ENCODE data around the gene ADGRB3.

DNA sequence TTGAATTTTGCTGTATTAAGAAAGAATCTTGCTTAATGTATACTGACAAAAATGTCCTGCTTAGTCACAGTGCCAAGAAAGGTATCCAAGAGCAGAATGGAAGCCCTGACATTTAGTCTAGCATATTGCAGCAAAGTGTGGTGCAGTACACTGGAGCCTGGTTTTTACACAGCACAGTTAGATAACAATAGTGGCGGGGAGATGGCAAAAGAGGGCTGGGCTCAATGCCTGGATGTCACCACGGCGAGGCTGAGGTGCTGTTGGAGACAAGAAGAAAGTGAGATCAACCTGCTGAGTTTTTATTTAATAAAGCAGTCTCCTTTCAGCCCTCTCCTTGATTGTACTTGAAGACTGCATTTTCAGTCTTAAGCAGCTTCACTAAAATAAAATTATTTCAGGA is 735.7 kb downstream of the ADGRB3 start:
- TF ChIP-seq, protein P1, sequence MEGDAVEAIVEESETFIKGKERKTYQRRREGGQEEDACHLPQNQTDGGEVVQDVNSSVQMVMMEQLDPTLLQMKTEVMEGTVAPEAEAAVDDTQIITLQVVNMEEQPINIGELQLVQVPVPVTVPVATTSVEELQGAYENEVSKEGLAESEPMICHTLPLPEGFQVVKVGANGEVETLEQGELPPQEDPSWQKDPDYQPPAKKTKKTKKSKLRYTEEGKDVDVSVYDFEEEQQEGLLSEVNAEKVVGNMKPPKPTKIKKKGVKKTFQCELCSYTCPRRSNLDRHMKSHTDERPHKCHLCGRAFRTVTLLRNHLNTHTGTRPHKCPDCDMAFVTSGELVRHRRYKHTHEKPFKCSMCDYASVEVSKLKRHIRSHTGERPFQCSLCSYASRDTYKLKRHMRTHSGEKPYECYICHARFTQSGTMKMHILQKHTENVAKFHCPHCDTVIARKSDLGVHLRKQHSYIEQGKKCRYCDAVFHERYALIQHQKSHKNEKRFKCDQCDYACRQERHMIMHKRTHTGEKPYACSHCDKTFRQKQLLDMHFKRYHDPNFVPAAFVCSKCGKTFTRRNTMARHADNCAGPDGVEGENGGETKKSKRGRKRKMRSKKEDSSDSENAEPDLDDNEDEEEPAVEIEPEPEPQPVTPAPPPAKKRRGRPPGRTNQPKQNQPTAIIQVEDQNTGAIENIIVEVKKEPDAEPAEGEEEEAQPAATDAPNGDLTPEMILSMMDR (IDR thresholded peaks at IDR 0.05), result no peak
- TF ChIP-seq POLR2A (IDR thresholded peaks at IDR 0.05) (no peak), EP300 (IDR thresholded peaks at IDR 0.05) (no peak)
